ENCODE results near the gene LSAMP. TPM values are rescaled to one million over a fixed set of nuclear protein-coding genes. Genes with fewer than 3 reads are reported as not detected.

LSAMP gene
- total and polyA plus RNA-seq, 2 of the 13 experiments (the other 11 are each of a cell fraction or from before 2014, with no cell fraction given) = not detected

DNA sequence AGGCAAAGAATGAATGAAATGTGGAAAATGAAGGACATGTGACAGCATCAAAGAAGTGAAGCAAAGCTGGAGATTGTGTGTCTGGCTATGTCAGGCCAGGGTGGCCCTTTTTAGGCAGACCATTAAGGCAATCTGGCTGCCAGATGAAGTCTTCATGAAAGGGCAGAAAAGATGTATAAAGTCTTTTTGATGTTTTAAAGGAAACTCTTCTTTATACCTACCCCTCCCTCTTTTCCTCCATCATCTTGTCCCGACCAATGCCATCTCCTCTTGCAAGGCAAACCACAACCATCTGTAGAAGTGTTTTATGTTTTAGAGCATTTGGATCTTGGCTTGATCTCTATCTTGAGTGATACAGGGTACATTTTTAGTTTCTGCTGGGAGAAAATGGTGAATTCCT, 259.2 kb downstream of the LSAMP start:
- H4K20me1 ChIP-seq (ENCODE audit: insufficient read depth, low read length) = no peaks in the 10 kb centered on the region
- no peaks in the 10 kb centered on the region for H3K36me3 ChIP-seq (replicated peaks in 1 of 2; ENCODE audit: control insufficient read depth in 1 of 2, insufficient read depth in 2 of 2, low read length in 2 of 2)
- intact Hi-C loops (cut with micrococcal nuclease; ENCODE audit: unreplicated experiment) = no loop called here
- TF ChIP-seq SYNCRIP (IDR thresholded peaks at IDR 0.05; ENCODE audit: insufficient read depth, low read depth, low read length) = no peak
- no peak for TF ChIP-seq GFI1 (CRISPR knock-in tag; IDR thresholded peaks at IDR 0.05; ENCODE audit: borderline replicate concordance)
- TF ChIP-seq GABPB1 (CRISPR knock-in tag; IDR thresholded peaks at IDR 0.05) = no peak
- TF ChIP-seq, protein P1, sequence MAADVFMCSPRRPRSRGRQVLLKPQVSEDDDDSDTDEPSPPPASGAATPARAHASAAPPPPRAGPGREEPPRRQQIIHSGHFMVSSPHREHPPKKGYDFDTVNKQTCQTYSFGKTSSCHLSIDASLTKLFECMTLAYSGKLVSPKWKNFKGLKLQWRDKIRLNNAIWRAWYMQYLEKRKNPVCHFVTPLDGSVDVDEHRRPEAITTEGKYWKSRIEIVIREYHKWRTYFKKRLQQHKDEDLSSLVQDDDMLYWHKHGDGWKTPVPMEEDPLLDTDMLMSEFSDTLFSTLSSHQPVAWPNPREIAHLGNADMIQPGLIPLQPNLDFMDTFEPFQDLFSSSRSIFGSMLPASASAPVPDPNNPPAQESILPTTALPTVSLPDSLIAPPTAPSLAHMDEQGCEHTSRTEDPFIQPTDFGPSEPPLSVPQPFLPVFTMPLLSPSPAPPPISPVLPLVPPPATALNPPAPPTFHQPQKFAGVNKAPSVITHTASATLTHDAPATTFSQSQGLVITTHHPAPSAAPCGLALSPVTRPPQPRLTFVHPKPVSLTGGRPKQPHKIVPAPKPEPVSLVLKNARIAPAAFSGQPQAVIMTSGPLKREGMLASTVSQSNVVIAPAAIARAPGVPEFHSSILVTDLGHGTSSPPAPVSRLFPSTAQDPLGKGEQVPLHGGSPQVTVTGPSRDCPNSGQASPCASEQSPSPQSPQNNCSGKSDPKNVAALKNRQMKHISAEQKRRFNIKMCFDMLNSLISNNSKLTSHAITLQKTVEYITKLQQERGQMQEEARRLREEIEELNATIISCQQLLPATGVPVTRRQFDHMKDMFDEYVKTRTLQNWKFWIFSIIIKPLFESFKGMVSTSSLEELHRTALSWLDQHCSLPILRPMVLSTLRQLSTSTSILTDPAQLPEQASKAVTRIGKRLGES (CRISPR knock-in tag; IDR thresholded peaks at IDR 0.05; ENCODE audit: borderline replicate concordance) = no peak
- no peak for TF ChIP-seq ZFY (CRISPR knock-in tag; IDR thresholded peaks at IDR 0.05)
- no peak for TF ChIP-seq ZIK1 (CRISPR knock-in tag; IDR thresholded peaks at IDR 0.05; ENCODE audit: borderline replicate concordance, low read depth)
- TF ChIP-seq MTA3 (CRISPR knock-in tag; IDR thresholded peaks at IDR 0.05) = no peak
- TF ChIP-seq, protein P2, sequence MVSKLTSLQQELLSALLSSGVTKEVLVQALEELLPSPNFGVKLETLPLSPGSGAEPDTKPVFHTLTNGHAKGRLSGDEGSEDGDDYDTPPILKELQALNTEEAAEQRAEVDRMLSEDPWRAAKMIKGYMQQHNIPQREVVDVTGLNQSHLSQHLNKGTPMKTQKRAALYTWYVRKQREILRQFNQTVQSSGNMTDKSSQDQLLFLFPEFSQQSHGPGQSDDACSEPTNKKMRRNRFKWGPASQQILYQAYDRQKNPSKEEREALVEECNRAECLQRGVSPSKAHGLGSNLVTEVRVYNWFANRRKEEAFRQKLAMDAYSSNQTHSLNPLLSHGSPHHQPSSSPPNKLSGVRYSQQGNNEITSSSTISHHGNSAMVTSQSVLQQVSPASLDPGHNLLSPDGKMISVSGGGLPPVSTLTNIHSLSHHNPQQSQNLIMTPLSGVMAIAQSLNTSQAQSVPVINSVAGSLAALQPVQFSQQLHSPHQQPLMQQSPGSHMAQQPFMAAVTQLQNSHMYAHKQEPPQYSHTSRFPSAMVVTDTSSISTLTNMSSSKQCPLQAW (CRISPR knock-in tag; IDR thresholded peaks at IDR 0.05) = no peak
- TF ChIP-seq RAD51 (IDR thresholded peaks at IDR 0.05; ENCODE audit: borderline replicate concordance) = no peak
- TF ChIP-seq, protein P3, sequence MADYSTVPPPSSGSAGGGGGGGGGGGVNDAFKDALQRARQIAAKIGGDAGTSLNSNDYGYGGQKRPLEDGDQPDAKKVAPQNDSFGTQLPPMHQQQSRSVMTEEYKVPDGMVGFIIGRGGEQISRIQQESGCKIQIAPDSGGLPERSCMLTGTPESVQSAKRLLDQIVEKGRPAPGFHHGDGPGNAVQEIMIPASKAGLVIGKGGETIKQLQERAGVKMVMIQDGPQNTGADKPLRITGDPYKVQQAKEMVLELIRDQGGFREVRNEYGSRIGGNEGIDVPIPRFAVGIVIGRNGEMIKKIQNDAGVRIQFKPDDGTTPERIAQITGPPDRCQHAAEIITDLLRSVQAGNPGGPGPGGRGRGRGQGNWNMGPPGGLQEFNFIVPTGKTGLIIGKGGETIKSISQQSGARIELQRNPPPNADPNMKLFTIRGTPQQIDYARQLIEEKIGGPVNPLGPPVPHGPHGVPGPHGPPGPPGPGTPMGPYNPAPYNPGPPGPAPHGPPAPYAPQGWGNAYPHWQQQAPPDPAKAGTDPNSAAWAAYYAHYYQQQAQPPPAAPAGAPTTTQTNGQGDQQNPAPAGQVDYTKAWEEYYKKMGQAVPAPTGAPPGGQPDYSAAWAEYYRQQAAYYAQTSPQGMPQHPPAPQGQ (CRISPR knock-in tag; IDR thresholded peaks at IDR 0.05; ENCODE audit: borderline replicate concordance) = no peak
- no peak for TF ChIP-seq ISX (CRISPR knock-in tag; conservative IDR thresholded peaks at IDR 0.05)
- no peak for TF ChIP-seq REL (CRISPR knock-in tag; conservative IDR thresholded peaks at IDR 0.05)
- no peaks in the 10 kb centered on the region for H3K9me3 ChIP-seq (ENCODE audit: low read length)
- no peak overlapping the region for H3K9ac ChIP-seq (ENCODE audit: insufficient read depth, low read depth, low read length)
- H3K4me2 ChIP-seq (ENCODE audit: low read depth, low read length) = no peak overlapping the region
- FAIRE-seq (no peak), ATAC-seq (no peak), DNase-seq (ENCODE audit: low spot score) (no peak)
- H2AFZ ChIP-seq (ENCODE audit: low read length) = no peak overlapping the region
- in situ Hi-C loops (cut with HindIII; ENCODE audit: extremely low pct_ligation_motif_present, low pct_unique_long_range_greater_than_20kb) = no loop called here
- H3K27ac ChIP-seq (ENCODE audit: extremely low read length, insufficient read depth, low read length) = no peak overlapping the region
- H3K4me3 ChIP-seq (replicated peaks in 1 of 3; ENCODE audit: insufficient read depth in 1 of 3, low read depth in 2 of 3, low read length in 3 of 3) = no peak overlapping the region
- POLR2A ChIA-PET = no interaction called here
- H3K4me1 ChIP-seq (ENCODE audit: insufficient read depth, low read length) = no peaks in the 10 kb centered on the region
- H3K27me3 ChIP-seq (ENCODE audit: control insufficient read depth in 1 of 2, insufficient read depth in 2 of 2, low read length in 2 of 2) = no peaks in the 10 kb centered on the region
- no peaks in the 10 kb centered on the region for H3K79me2 ChIP-seq (ENCODE audit: insufficient read depth, low read length)
- CTCF ChIA-PET (ENCODE audit: low intra/inter-chr PET ratio, low total read pairs) = no interaction called here
- WGBS (ENCODE audit: low lambda C conversion rate) = 4% methylated on average over 1 of the region's 1 CpG
- no TSS peak for BruUV-seq (replicated peaks)

Measured in HepG2 (cell line).